ENCODE results near the gene PTPRK. TPM values are rescaled to one million over a fixed set of nuclear protein-coding genes. Genes with fewer than 3 reads are reported as not detected.

Gene PTPRK
- total RNA-seq, 2 donors from 2014 or later: 60.6 to 121 TPM

DNA sequence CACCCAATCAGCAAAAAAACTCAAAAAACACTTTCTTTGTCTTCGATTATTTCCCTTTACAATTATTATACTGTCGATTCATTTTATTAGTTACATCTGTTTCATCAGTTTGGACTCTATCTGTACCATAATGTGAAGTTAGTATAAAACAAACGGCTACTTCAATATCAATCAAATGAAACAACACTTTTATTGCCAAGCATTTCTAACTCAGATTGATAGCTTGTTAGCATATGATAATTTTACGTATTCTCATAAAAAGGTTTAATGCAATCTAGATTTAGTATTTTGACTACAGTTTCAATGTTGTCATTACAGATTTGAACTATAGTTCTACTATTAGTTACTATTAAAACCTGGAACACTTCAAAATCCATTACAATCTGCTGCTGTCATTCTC lies 149.3 kb downstream of the PTPRK start:
- WGBS, 2 donors: 68% methylated on average over 4 of the region's 4 CpGs
- no peaks in the 10 kb centered on the region for H3K36me3 ChIP-seq (replicated peaks in 1 of 2; ENCODE audit: insufficient read depth in 1 of 2, low read depth in 2 of 2)
- H3K9me3 ChIP-seq: peaks cover 0 to 2% (median 0%) of the 10 kb centered on the region in 3 donors
- intact Hi-C loops (cut with DNase I): no loop called here
- peaks cover 51% of the 10 kb centered on the region for H3K4me1 ChIP-seq
- no peak overlapping the region for H3K4me3 ChIP-seq
- ATAC-seq: no peak
- DNase-seq: no peak
- peak overlapping the region in 1 of 4 donors; percentile 3 for H3K27ac ChIP-seq
- TF ChIP-seq, protein P1, sequence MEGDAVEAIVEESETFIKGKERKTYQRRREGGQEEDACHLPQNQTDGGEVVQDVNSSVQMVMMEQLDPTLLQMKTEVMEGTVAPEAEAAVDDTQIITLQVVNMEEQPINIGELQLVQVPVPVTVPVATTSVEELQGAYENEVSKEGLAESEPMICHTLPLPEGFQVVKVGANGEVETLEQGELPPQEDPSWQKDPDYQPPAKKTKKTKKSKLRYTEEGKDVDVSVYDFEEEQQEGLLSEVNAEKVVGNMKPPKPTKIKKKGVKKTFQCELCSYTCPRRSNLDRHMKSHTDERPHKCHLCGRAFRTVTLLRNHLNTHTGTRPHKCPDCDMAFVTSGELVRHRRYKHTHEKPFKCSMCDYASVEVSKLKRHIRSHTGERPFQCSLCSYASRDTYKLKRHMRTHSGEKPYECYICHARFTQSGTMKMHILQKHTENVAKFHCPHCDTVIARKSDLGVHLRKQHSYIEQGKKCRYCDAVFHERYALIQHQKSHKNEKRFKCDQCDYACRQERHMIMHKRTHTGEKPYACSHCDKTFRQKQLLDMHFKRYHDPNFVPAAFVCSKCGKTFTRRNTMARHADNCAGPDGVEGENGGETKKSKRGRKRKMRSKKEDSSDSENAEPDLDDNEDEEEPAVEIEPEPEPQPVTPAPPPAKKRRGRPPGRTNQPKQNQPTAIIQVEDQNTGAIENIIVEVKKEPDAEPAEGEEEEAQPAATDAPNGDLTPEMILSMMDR (IDR thresholded peaks at IDR 0.05): no peak
- no peak for TF ChIP-seq POLR2A (IDR thresholded peaks at IDR 0.05)
- no peaks in the 10 kb centered on the region for H3K27me3 ChIP-seq

DNA sequence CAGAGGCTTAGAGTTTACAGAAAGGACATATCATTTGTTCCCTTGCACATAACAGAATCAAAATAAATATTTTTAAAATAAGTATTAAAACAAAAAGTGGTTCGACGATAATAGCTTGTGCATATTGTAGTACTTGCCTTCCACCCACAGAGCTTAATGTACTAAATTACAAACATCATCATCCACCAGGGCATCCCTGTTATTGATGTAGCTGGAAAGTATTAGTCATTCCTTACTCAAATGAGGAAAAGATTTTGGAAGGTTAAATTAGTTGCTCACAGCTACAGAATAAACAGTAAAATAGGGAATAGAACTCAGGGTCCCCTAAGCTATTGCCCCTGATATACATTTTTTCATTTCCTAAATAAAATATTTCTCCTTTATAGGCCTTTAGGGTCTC lies 150.3 kb downstream of the PTPRK start:
- no peak for ATAC-seq
- H3K9me3 ChIP-seq: no peaks in the 10 kb centered on the region
- TF ChIP-seq, protein P1 (IDR thresholded peaks at IDR 0.05): no peak
- TF ChIP-seq POLR2A (IDR thresholded peaks at IDR 0.05): no peak
- WGBS, 2 donors: 43 to 51% methylated on average over 2 of the region's 2 CpGs
- no peaks in the 10 kb centered on the region for H3K27me3 ChIP-seq
- no peaks in the 10 kb centered on the region for H3K36me3 ChIP-seq (replicated peaks in 1 of 2; ENCODE audit: insufficient read depth in 1 of 2, low read depth in 2 of 2)
- no peak for DNase-seq
- peak overlapping the region in 1 of 4 donors; percentile 48 for H3K27ac ChIP-seq
- H3K4me1 ChIP-seq: peaks cover 60% of the 10 kb centered on the region
- no peak overlapping the region for H3K4me3 ChIP-seq
- intact Hi-C loops (cut with DNase I): no loop called here

DNA sequence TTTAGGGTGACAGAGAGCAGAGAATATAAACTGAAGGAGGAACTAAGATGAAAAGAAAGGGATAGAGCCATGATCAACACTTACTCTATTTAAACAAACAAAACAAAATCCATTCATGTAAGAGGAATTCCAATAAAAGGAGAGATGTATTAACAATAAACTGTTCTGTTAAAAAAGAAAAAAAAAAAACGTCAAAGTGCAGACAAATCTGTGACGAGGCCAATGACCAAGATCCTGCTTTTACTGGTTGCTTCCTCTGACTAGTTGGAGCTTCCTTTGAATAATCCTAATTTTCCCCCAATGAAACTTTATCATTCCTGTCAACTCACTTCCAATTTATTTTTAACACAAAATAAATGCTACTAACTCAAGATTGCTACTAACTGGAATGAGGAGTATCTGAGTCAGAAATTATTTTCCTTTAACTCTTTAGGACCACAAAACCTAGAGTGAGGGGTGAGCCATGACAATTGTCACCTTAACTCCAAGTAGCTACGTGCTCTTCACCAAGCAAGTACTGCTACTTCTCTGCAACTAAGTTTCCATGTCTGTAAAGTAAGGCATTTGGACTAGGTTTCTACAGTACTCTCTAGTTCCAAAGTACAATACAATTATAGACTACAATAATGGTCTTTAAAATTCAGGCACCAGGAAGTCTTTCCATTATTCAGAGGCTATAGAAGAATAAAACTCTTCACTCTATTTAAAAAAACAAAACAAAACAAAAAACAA lies 152.0 kb downstream of the PTPRK start:
- peak overlapping the region in 1 of 4 donors; percentile 31 for H3K27ac ChIP-seq
- no peaks in the 10 kb centered on the region for H3K27me3 ChIP-seq

DNA sequence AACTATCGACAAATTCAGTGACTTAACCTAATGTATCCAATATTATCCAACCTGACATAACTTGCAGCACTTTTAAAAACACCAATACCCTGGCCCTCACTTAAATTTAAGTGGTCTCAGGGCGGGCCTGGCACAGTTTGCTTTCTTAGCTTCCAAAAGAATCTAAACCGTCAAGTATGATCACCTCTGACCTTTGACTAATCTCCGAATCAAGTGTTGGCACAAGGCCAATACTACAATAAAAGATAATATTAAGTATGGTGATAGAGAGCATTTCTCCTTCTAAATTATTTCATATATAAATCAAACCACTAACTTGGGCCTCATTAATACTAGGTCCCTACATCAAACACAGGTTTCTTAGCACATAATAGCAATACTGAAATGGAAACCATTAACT lies 153.0 kb downstream of the PTPRK start:
- Histone ChIP-seq H3K4me1 (peaks cover 79% of the 10 kb centered on the region), H3K9me3 (no peaks in the 10 kb centered on the region), H3K27me3 (no peaks in the 10 kb centered on the region), H3K4me3 (no peak overlapping the region), H3K27ac (no peak overlapping the region), H3K36me3 (replicated peaks in 1 of 2; ENCODE audit: insufficient read depth in 1 of 2, low read depth in 2 of 2) (no peaks in the 10 kb centered on the region)
- TF ChIP-seq, protein P1 (IDR thresholded peaks at IDR 0.05): no peak
- no peak for TF ChIP-seq POLR2A (IDR thresholded peaks at IDR 0.05)
- 60 to 64% methylated on average over 4 of the region's 4 CpGs for WGBS, 2 donors
- no peak for ATAC-seq
- DNase-seq: no peak
- intact Hi-C loops (cut with DNase I): no loop called here

More for the DNA sequence above, 152.0 kb downstream of the PTPRK start:
- Histone ChIP-seq H3K4me1 (peaks cover 73% of the 10 kb centered on the region), H3K4me3 (no peak overlapping the region), H3K36me3 (replicated peaks in 1 of 2; ENCODE audit: insufficient read depth in 1 of 2, low read depth in 2 of 2) (no peaks in the 10 kb centered on the region), H3K9me3 (no peaks in the 10 kb centered on the region)
- DNase-seq (no peak), ATAC-seq (no peak)
- intact Hi-C loops (cut with DNase I): no loop called here
- TF ChIP-seq, protein P1 (IDR thresholded peaks at IDR 0.05): no peak
- TF ChIP-seq POLR2A (IDR thresholded peaks at IDR 0.05): no peak
- WGBS, 2 donors: 56 to 66% methylated on average over 3 of the region's 3 CpGs
